ENCODE measurements around the gene PAPPA2.
"Not testable (repeated sequence)": the region's sequence is repeated elsewhere in the genome, so short reads cannot be mapped to it uniquely, and the experiment has no call there.

PAPPA2 gene

DNA sequence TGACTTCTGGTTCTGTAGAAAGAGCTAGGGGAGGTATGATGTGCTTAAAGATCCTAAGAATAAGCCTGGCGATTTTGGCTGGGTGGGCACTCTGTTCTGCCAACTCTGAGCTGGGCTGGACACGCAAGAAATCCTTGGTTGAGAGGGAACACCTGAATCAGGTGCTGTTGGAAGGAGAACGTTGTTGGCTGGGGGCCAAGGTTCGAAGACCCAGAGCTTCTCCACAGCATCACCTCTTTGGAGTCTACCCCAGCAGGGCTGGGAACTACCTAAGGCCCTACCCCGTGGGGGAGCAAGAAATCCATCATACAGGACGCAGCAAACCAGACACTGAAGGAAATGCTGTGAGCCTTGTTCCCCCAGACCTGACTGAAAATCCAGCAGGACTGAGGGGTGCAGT lies 93.3 kb downstream of the PAPPA2 start:
- DNase-seq: no peak

DNA sequence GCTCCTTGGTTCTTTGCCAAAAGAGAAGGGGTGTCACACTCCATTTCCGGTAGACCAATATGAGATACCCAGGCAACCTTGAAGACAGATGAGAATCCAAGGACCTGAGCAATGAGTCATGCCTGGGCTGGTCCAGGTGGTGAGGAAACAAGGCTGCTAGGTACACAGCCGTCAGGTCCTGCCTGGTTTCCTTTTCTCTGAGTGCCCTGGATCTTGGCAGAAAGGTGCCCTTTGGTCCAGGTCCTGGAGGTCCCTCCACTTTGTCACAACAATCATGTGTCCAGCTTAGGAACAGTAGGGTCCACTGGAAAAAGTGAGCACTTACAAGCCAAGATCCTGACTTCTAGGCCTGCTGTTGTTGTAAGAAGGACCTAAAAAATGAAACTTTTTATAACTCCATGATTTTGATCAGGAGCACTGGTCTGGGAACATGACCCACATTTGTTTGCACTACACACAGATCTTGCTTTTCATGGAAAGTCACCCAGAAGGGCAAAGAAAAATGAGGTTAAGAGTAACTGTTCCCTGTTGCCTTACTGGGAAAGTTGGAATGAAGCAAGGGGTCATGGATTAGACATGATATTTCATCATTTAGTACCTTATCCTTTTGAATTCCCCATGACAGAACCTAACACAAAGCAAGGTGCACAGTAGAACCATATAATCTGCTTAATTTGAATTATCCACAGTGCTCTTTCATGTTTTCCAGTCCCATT lies 94.7 kb downstream of the PAPPA2 start:
- no peak for DNase-seq

DNA sequence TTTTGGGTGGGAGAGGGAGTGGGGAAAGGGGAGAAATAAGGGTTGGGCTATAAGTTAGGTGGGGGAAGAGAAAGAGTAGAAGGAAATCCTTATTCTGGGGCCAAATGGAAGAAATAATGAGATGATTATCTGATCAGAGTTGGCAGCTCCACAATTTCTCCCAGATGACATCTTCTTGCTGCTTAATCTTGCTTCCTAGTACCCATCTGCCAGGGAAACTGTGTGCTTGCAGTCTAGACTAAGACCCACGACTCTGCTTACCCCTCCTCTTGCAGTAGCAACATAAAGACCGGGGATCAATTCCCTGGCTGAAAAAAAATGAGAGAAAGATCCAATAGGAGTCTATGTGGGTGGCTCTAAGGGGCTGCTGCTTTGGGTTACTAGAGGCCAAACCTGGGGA lies 95.6 kb downstream of the PAPPA2 start:
- DNase-seq: no peak

DNA sequence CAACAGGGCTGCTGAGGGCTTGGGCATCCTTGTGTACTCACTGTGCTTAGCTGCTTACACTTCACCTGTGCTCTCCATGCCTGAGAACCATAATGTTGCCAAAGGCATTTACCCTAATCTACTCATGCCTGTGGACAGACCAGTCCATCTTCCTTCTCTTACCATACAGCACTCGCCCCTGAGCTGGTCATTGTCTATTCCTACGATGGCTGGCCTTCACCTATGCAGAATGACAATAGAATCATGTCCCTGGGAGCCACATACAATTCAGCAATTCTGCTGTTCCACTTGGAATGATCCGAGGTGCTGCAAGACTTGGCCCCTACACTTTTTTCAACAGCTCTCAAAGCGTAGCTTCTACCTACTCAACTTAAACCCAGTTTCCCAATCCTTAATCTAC lies 96.5 kb downstream of the PAPPA2 start:
- DNase-seq: no peak

DNA sequence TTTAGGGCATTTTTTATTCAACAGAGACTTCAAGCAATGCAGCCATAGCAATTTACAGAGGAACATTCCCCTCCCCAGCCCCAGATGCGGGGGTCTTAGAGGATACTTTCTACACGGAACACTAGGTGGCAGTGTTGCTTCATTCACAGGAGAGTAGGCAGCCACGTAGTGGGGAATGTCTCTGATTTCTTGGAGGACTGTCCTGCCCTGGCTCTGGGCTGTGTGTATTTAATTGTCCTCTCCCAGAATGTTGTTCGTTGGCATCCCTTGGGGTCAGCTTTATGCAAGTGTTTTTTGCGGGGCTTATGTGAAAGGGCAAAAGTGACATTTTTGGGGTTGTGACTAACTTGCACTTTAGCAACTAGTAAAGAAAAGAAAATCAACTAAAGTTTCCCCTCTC lies 96.9 kb downstream of the PAPPA2 start:
- peak; percentile 8 to 26 for DNase-seq

DNA sequence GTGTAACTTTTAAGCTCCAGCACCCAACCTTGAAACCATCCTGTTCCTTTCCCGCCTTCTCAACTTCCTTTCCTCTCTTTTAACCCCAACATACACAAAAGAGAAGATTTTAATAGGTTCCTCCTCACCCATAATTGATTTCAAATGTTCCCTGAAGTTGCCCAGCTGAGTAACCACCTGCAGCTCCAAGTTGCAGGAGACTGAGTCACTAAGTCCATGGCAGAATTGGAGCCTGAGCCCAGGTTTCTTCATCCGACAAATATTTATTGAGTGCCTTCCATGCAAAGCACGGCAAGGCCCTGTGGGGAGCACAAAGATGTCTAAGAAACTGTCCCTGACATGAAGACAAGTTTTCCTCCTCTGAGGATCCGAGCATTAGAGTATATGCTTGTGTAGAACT lies 97.7 kb downstream of the PAPPA2 start:
- DNase-seq: no peak

DNA sequence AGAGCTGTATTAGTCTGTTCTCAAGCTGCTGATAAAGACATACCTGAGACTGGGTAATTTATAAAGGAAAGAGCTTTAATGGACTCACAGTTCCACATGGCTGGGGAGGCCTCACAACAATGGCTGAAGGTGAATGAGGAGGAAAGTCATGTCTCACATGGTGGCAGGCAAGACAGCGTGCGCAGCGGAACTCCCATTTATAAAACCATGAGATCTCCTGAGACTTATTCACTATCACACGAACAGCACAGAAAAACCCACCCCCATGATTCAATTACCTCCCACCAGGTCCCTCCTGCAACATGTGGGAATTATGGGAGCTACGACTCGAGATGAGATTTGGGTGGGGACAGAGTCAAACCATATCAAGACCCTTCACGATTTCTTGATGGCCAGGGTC lies 98.8 kb downstream of the PAPPA2 start:
- DNase-seq: not testable (repeated sequence)

DNA sequence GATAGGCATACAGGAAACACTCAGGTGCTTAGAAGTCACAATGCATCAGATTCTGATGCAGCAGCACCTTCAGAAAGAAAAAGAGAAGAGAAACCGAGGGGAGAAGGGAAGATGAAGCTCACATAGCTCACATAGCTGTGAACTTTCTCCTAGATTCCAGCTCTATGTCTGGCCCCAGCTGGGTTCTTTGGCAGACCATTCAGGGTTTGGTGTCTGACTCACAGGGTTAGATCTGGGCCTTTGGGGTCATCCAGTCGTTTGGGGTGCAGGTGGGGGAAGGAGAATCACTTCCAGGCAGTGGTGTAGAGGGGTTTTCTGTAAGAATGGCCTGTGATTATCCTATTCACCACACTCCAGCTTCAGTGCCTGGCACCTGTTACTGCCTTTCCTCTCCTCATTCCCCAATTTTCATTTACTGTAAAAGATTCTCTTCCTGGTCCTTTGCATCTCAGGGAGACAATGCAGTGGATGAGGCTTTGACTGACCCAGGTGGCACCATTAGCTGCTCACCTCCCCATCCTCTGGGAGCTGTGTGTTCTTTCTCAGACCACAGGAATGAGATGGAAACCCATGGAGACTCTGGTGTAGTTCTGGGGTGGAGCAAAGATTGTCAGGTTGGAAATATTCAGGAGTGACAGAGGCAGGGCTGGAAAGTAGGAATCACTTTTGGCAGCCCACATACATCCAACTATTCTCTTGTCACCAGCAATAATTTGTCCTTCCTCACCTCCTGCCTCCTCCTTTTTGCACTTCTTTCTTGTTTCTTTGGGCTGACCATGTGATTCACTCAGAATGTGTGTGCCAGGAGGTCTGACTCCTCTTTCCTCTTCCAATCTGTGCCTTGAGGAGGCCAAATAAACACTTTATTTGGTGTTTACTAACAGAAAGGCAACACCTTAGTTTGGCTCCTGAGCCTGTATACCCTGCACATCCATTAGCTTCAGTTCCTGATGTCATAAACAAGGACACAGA lies 103.3 kb downstream of the PAPPA2 start:
- DNase-seq: no peak

DNA sequence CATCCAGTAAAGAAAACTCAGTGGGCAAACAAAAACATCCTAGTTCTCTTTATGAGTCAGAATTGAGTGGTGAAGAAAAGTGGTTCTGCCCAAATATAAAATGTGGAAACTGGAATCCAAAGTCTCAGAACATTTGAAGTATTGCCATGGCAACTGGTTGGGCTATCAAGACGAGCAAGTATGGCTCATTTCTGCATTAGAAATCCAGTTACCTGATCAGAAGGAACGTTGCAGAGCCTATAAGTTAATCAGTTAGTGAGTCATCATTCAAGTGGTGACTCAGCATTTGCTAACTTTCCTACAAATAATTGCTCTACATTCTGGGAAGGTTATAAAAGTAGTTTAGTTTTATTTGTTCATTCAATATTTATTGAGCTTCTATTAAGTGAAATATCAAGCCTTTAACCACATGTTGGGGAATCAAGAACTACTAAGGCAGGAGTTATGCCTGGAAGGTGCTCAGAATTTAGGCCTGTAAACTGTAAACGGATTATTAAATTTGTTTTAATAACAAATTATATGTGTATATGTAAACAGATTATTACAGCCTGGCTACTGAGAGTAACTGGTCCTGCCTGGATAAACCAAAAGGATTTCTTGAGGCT lies 104.3 kb downstream of the PAPPA2 start:
- DNase-seq: no peak

DNA sequence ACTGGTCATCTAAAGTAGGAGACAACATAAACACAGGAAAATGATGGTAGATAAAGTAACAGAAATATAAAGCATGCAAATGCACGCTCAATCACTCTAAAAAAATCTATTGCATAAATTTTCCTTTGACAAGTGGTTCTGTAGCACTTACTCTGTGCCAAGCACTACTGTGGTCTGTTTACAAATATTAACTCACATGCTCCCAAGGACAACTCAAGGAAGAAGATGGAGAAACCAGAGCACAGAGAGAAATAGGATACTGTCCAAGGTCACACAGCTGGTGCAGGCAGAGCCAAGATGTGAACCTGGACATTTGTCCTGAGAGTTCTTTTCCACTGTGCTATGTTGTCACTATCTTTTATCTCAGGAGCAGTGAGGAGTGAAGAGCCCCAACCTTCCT lies 105.2 kb downstream of the PAPPA2 start:
- DNase-seq: no peak

DNA sequence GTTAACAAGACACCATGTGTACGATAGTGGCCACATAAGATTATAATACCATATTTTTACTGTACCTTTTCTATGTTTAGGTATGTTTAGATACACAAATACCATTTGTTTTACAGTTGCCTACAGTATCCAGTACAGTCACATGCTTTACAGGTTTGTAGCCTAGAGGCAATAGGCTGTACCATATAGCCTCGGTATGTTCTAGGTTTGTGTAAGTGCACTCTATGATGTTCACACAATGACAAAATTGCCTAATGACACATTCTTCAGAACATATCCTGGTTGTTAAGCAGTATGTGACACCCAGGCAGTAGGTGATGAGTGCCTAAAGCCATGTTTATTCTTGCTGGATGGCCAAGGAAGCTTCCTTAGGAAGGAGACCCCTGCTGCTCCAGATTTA lies 111.8 kb downstream of the PAPPA2 start:
- no peak for DNase-seq

DNA sequence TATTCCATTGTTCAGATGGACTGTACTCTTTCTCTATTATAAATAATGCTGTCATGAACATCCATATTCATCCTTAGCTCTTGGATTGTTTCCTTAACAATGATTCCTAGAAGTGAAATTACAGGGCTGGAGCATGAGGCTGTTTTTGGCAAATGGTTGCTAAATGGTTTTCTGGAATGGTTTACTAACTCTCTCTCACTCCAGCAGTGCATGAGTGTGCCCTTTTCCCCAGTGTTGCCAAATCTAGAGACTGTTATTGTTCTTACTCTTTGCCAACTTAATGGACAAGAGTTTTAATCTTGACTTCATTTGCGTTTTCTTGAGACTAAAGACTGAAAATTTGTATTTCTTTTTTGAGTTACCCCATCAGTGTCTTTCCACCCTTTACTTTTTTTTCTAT lies 113.0 kb downstream of the PAPPA2 start:
- DNase-seq: no peak

DNA sequence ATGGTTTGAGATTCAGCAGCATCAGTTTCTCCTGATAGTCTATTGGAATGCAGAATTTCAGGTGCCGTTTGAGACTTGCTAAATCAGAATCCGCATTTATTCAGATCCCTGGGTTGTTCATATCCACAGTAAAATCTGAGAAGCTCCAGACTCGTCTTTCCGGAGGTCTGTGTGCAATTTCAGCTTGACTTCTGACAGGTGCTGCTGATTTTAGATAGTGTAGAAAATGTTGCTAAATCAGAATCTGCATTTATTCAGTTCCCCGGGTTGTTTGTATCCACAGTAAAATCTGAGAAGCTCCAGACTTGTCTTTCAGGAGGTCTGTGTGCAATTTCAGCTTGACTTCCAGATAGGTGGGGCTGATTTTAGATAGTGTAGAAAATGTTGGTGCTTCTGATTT lies 113.7 kb downstream of the PAPPA2 start:
- no peak for DNase-seq

DNA sequence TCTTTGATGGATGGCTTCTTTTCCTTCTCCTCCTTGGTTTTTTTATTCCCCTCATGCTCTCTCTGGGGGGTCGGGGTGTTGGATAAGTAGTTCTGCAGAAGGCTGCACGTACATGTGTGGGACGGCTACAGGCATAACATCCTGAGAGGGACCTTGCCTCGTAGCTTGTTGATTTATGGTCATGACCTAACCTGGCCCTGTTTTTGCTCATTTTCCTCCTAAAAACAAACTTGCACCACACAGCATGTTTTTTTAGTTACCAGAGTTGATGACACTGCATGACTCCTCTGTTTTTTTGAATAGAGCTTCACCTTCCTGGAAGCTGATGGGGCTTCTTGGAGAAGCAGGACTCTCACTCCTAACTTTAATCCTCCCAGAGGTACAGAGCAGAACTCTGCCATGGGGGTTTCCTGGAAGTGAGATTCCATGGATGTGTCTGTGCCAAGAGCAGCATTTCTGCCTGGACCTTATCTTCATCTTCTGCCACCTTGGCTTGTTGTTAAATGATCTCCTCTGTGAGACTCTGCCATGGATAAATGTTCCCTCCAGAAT lies 114.7 kb downstream of the PAPPA2 start:
- DNase-seq: no peak

DNA sequence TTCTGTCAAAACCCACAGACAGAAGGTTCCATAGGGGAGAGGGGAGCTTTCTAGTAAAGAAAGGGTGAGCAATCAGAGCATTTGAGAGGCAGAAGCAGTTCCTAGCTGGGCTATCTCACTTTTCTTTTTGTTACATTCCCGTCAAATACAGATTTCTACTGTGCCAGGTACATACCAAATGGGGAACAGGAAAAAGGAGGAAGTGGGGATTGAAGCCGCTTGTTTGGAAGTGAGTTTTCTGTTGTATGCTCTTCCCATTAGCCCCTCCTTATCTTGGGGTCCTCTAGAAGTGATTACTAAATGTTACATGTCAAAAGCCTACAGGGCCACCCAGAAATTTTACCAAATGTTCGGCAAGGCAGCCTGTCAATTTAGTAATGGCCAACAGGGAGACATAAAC lies 116.1 kb downstream of the PAPPA2 start:
- DNase-seq: no peak

DNA sequence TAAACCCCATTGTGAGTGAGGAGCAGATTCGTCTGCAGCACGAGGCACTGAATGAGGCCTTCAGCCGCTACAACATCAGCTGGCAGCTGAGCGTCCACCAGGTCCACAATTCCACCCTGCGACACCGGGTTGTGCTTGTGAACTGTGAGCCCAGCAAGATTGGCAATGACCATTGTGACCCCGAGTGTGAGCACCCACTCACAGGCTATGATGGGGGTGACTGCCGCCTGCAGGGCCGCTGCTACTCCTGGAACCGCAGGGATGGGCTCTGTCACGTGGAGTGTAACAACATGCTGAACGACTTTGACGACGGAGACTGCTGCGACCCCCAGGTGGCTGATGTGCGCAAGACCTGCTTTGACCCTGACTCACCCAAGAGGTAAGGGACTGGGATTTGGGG lies 132.2 kb downstream of the PAPPA2 start:
- no peak for DNase-seq

DNA sequence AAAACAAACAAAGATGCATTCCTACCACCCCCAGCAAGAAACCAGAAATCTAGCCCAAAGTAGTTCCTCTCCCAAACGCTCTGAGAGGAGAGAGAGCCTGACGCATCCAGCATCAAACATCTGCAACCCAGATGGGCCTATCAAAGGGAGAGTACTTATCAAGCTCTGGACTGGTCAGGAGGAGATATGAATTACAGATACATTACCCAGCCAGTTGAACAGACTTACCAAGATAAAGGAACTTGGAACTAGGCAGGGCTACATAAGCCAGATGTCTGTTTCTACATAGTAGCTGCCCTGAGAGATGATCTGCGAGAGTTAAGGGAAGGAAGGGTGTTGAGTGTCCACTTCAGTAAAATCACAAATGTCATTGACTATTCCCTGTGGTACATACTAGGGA lies 138.4 kb downstream of the PAPPA2 start:
- no peak for DNase-seq

DNA sequence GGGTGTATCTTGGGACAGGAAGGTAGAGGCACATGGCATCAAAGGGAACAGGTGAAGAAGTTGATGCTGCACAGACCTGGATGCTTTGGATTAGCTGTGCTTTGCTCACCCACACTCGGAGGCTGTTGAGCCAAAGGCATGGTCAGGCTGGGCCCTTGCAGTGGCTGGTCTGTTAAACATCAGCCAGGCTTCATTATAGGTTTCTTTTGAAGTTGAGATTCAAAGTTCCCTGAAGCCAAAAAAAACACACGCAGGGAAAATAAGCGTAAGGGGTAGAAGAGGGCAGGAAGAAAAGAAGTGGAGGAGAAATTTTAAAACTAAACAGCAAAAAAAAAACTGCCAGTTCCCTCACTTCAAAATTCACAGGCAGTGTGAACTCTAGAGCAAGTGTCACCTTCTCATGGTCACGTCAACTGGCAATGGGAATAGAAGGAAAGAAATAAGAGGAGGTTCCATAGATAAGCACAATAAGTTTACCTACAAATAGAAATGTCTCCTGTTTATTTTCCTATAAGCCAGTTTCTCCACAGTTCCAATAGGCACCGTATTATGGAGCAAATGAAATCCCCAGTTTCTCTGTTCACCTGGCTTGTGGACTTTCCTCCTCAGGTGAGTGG lies 139.5 kb downstream of the PAPPA2 start:
- DNase-seq: no peak

DNA sequence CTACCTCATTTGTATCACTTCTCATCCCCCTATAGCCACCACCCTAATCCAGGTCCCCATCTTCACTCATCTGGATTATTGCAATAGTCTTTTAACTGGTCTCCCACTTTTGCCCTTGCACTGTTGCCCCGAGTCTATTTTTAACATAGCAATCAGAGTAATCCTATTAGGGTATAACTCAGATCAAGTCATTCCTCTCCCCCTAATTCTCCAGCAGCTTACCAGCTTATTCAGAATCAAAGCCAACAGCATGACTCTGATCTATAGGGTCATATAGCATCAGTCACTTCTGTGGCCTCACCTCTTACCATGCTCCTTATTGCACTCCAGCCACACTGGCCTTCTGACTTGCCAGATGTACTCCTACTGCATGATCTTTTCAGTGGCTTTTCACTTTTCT lies 140.7 kb downstream of the PAPPA2 start:
- no peak for DNase-seq

DNA sequence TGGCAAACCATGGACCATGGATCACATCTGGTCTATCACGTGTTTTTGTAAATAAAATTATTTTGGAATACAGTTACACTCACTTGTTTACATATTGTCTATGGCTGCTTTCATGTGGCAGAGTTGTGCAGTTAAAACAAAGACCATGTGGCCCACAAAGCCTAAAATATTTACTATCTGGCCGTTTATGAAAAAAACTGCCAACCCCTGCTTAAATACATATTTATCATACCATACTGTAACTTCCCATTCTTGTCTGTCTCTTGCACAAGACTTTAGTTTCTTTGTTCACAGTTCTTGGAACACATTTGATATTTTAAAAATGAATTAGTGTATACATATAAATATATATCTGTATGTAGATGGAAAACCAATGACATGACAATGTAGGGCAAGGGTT lies 141.5 kb downstream of the PAPPA2 start:
- DNase-seq: no peak

DNA sequence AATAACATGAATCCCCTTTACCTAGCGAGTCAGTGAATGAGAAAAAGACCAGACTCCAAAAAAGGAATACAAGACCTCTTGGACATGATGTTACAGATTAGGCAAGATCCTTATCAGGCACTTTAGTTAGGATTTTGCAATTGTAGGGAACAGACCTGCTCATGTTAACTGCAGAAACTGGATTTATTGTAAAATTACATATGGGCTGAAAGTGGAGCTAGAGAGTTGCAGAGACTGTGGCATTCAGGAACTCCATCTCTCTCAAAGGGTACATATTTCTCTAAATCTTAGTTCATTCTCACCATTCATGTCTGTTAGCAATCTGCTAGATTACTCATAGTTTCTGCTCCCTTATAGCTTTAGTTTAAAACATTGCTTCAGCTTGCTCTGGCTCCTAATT lies 142.2 kb downstream of the PAPPA2 start:
- DNase-seq: no peak

DNA sequence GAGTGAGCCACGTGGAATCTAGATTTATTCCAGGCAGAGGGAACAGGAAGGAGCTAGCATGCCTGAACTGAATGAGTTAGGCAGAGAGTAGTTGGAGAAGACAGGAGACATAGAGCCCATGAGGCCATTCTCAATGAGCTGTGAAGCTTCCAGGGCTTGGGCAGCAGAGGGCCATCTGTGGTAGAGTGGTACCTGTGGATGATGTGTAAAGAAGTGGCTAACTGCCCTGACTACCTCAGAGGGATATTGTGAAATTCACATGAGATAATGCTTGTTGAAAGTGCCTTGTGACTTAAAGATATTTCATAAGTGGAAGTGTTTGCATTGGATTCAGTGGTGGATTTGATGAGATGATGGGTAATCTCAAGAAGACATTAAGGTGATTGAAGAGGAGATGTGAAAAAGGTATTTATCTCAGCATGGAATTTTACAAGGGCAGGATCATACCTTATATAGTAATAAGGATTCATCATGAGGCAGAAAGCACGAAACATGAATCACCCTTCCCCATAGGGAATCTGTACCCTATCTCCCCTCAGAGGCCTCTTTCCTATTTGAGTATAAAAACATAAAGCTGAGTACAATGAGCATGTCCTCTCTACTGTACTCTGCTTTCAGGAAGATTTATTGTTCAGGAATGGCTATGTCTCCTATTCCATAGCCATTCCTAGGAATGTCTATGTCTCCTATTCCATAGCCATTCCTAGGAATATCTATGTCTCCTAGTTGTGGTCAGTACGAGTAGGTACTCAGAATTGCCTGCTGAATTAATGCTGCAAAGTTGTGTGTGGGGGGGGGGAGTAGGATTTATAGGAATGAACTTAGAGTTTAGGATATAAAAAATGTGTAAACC lies 146.8 kb downstream of the PAPPA2 start:
- no peak for DNase-seq

Data from stimulated activated CD4-positive, alpha-beta T cell treated with anti-CD3 and anti-CD28 coated beads, Interleukin-2, amount 100 ng/mL, for 48 hours (primary cell).